AG08396 (cell line): ENCODE measurements around the gene ARSD.
"Not testable (repeated sequence)": the region's sequence is repeated elsewhere in the genome, so short reads cannot be mapped to it uniquely, and the experiment has no call there.

Experiments
- DNase-seq: peaks from one replicate; pipeline ENCODE4 v3.0.0; 2012; ENCODE audit warnings: low spot score, mixed read lengths

ARSD gene, protein sequence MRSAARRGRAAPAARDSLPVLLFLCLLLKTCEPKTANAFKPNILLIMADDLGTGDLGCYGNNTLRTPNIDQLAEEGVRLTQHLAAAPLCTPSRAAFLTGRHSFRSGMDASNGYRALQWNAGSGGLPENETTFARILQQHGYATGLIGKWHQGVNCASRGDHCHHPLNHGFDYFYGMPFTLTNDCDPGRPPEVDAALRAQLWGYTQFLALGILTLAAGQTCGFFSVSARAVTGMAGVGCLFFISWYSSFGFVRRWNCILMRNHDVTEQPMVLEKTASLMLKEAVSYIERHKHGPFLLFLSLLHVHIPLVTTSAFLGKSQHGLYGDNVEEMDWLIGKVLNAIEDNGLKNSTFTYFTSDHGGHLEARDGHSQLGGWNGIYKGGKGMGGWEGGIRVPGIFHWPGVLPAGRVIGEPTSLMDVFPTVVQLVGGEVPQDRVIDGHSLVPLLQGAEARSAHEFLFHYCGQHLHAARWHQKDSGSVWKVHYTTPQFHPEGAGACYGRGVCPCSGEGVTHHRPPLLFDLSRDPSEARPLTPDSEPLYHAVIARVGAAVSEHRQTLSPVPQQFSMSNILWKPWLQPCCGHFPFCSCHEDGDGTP

GRCh38 chrX:2928583-2929434 is at the start of gene ARSD:
ARSD (minus strand) TSS chrX:2929339; CDS start chrX:2929275, 64 bp downstream.
- DNase-seq: peak; percentile 92

DNA sequence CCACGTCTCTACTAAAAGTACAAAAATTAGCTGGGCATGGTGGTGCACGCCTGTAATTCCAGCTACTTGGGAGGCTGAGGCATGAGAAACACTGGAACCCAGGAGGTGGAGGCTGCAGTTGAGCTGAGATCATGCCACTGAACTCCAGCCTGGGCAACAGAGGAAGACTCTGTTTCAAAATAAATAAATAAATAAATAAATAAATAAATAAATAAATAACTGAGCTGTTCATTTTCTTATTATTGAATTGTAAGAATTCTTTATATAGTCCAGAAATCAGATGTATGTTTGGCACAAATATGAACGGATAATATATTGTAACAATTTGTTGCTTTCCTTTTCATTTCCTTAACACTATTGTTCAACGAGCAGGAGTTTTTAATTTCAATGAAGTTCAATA is 49.5 kb upstream of the ARSD start:
- not testable (repeated sequence) for DNase-seq

- DNase-seq: no peak
These were observed 45.8 kb upstream of the ARSD start for GRCh38 chrX:2974961-2975360.

- DNase-seq: no peak
These were observed 43.3 kb upstream of the ARSD start for GRCh38 chrX:2972391-2972790.

GRCh38 chrX:2969021-2969420 is 39.9 kb upstream of the ARSD start:
- no peak for DNase-seq

- no peak for DNase-seq
These were observed 39.1 kb upstream of the ARSD start for GRCh38 chrX:2967998-2968909.

DNA sequence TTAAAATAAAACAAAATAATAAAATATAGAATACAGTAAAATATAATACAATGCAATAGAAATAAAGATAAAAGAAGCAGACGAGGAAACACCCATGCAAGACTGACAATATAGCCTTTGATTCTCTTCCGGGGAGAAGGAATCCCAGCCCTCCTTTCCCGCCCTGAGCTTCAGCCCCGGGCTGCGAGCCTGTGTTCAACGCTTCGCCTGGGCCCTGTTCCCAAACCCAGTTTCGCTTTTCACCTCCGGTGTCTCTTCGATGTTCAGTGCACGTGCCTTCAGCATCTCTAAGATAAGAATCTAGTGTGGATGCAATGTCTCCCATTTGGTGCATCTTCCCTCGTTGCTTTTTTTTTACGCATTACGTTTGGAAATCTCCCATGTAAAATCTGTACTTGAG is 38.4 kb upstream of the ARSD start:
- no peak for DNase-seq

GRCh38 chrX:2967012-2967411 is 37.9 kb upstream of the ARSD start:
- DNase-seq: no peak

- no peak for DNase-seq
These were observed 36.8 kb upstream of the ARSD start for GRCh38 chrX:2965965-2966364.

DNA sequence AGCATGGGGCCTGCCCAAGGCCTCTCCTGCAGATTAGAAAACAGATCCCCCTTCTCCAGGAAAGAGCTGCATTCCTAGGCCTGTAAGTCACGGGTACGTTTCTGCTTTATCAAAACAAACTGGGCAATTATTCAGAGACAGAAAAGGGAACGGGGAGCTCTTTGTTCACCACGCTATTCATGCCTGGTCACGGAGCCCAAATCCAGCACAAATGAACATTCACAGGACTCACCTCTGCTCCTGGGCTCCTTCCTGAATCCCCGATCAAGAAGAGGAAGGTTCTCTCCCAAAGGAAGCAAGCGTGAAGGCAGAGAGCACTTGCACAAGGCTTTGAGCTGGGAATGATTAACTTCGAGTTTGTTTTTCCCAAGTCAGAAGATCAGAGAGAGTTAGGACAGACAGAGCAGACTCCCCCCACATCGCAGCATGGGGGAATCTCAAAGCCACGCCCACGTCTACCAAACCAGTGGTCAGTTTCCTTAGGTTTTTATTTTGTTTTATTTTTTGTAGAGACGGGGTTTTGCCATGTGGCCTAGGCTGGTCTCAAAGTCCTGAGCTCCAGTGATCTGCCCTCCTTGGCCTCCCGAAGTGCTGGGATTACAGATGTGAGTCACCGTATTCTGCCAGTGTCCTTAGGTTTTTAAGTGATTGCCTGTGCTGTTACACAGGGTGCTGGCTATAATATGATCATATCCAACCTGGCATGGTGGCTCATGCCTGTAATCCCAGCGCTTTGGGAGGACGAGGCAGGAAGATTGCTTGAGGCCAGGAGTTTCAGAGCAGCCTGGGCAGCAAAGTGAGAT is 35.1 kb upstream of the ARSD start:
- DNase-seq: peak; percentile 30

GRCh38 chrX:2963449-2963848 is 34.3 kb upstream of the ARSD start:
- DNase-seq: not testable (repeated sequence)

- DNase-seq: no peak
These were observed 33.2 kb upstream of the ARSD start for GRCh38 chrX:2962381-2962780.

DNA sequence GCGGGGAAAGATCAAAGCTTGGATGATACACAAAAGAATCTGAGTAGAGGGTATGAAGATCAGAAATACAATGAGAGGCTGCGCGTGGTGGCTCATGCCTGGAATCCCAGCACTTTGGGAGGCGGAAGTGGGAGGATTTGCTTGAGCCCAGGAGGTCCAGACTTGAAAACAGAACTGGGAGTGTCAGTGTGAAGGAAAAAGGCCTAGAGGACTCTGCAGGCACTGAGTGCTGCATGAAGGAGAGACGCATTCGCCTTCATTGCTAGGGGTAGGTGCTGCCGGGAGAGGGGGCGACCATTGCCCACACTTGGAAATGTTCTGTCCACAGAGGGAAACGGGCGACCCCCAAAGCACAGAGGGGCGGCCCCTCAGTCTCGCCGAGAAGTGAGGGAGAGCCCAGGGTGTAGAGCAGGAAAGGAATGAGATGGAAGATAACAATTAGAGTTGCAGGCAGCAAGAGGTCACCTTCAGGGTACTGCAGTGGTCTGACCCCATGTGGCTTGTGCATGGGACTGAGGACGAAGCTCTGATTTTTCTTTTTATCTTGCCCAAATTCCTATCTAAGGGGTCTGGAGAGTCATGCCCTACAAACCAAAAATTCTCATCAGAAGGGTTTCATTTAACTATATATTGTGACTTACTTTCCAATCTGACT is 31.8 kb upstream of the ARSD start:
- no peak for DNase-seq

DNA sequence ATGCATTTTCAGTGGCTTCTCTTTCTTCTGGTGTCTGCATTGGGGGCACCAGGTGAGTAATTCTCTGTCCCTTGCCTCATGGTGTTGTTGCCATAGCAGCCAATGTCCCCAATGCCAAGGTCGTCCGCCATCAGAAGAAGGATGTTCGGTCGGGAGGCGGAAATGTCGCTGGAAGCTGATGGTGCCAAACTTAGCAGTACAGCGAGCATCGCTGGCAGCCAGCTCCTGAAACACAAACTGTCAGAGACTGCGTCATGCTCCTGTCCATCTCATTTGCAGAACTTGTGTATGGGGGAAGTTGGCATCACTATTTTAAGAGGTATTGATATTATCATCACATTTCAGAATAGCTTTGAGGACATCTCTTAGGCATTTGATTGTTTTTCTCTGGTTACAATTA is 29.1 kb upstream of the ARSD start:
- no peak for DNase-seq

DNA sequence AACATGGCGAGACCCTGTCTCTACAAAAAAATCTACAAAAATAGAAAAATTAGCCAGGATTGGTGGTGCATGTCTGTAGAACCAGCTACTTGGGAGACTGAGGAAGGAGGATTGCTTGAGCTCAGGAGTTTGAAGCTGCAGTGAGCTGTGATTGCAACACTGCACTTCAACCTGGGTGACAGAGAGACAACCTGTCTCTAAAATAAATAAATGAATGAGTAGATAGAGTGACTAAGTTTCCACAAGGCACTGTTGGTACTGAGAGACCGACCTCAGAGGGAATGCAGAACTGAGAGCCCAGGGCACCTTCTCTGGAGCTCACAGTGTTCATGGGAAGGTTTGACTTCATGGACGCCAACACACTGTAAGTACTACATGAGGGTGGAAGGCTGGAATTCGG is 26.7 kb upstream of the ARSD start:
- DNase-seq: no peak

GRCh38 chrX:2955281-2955680 is 26.1 kb upstream of the ARSD start:
- DNase-seq: no peak

DNA sequence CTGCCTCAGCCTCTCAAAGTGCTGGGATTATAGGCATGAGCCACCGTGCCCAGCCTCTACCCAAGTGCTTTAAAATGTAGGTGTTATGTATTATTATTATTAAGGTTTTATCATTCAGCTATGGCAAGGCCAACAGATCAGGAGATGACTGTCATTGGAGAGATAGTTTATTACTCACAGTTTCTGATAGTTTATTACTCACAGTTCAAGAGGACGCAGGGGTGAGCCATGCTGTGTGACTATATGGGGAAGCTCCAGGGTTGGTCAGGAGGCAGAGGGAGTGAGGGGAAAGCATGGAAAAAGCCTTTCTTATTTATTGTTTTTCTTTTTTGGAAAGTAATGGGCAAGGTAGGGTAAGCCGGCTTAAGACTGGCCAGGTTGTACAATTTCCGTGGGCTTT is 25.4 kb upstream of the ARSD start:
- DNase-seq: no peak

- not testable (repeated sequence) for DNase-seq
These were observed 8.8 kb upstream of the ARSD start for GRCh38 chrX:2937942-2938341.

- no peak for DNase-seq
These were observed 5.9 kb upstream of the ARSD start for GRCh38 chrX:2934715-2935710.
